Measurements from ENCODE around the gene OR51M1. TPM values are rescaled to one million over a fixed set of nuclear protein-coding genes. Genes with fewer than 3 reads are reported as not detected.

Gene OR51M1
- total RNA-seq, 2 donors from 2014 or later = not detected

DNA sequence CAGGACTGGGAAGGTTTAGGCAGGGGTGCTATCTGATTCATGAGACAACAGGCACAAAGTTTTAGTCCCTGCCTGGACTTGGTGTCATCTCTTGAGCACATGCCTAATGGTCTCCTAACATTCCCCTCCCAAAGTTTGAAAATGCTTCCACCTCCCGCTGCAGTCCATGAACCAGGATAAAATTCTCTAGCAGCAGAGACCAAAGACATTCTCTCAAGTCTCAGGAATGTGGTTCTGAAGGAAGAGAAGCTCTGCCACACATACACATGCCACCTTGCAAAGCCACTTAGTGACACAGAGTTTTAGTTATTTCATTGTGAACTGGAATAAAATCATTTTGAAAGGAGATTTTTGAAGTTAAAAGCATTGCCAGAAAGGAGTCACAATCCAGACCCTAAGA lies 16.8 kb upstream of the OR51M1 start:
- intact Hi-C loops (cut with DNase I) = no loop called here

DNA sequence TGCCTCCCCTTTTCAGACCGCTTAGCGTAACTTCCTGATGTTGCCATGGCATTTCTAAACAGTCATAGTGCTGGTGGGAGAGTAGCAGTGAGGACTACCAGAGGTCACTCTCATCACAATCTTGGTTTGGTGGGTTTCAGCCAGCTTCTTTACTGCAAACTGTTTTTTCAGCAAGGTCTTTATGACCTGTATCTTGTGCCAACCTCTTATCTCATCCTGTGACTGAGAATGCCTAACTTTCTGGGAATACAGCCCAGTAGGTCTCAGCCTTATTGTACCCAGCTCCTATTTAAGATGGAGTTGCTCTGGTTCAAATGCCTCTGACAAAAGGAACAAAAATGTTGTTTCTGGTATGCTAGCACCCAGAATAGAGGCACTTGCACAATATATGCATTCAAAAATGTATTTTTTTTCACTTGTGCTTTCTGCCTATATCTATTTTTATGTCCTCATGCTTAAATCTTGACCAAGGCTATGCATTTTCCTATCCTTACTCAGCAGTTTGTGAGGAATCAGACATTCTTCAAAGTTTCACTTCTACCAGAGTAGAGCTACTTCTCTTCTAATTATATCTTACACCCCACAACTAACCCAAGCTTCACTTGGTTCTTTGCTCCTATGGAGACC lies 16.1 kb upstream of the OR51M1 start:
- Histone ChIP-seq H3K4me3 (no peak overlapping the region), H3K4me1 (no peaks in the 10 kb centered on the region), H3K9me3 (no peaks in the 10 kb centered on the region), H3K36me3 (replicated peaks in 1 of 2; ENCODE audit: insufficient read depth in 1 of 2, low read depth in 2 of 2) (no peaks in the 10 kb centered on the region), H3K27ac (no peak overlapping the region), H3K27me3 (no peaks in the 10 kb centered on the region)
- DNase-seq = no peak
- no peak for ATAC-seq
- intact Hi-C loops (cut with DNase I) = no loop called here
- WGBS, 2 donors = 61 to 67% methylated on average over 2 of the region's 2 CpGs
- TF ChIP-seq, protein P1, sequence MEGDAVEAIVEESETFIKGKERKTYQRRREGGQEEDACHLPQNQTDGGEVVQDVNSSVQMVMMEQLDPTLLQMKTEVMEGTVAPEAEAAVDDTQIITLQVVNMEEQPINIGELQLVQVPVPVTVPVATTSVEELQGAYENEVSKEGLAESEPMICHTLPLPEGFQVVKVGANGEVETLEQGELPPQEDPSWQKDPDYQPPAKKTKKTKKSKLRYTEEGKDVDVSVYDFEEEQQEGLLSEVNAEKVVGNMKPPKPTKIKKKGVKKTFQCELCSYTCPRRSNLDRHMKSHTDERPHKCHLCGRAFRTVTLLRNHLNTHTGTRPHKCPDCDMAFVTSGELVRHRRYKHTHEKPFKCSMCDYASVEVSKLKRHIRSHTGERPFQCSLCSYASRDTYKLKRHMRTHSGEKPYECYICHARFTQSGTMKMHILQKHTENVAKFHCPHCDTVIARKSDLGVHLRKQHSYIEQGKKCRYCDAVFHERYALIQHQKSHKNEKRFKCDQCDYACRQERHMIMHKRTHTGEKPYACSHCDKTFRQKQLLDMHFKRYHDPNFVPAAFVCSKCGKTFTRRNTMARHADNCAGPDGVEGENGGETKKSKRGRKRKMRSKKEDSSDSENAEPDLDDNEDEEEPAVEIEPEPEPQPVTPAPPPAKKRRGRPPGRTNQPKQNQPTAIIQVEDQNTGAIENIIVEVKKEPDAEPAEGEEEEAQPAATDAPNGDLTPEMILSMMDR (IDR thresholded peaks at IDR 0.05) = no peak
- no peak for TF ChIP-seq POLR2A (IDR thresholded peaks at IDR 0.05)

More for the DNA sequence above, 16.8 kb upstream of the OR51M1 start:
- Histone ChIP-seq H3K9me3 (no peaks in the 10 kb centered on the region), H3K27ac (no peak overlapping the region), H3K27me3 (no peaks in the 10 kb centered on the region), H3K4me3 (no peak overlapping the region), H3K36me3 (replicated peaks in 1 of 2; ENCODE audit: insufficient read depth in 1 of 2, low read depth in 2 of 2) (no peaks in the 10 kb centered on the region), H3K4me1 (no peaks in the 10 kb centered on the region)
- no peak for DNase-seq
- WGBS, 2 donors = 67 to 73% methylated on average over 1 of the region's 1 CpG
- ATAC-seq = no peak
- TF ChIP-seq POLR2A (IDR thresholded peaks at IDR 0.05) = no peak
- TF ChIP-seq, protein P1 (IDR thresholded peaks at IDR 0.05) = no peak

DNA sequence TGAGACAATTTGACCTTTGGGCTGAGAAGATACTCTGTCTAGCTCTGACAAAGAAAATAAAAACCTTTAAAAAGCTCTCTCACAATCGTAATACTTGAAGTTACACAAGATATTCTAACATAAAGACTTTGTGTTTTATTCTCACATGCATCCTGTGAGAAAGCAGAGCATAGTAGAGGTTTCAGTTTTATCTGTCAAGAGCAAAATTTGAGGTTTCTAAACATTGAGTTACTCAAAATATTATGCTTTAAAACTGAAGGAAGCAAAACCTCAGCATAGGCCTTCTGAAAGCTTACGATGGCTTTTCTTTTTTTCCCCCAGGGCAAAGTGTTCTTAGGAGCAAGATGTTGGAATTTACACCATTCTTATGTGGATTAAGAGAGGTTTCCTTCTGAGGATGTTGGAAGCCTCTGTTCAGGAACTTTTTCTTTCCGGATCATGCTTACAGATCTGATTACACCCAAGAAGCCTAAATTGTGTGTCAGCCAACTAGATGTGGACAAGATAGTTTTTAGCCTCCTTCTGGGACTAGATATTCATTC lies 15.0 kb upstream of the OR51M1 start:
- no peak for ATAC-seq
- intact Hi-C loops (cut with DNase I) = no loop called here

DNA sequence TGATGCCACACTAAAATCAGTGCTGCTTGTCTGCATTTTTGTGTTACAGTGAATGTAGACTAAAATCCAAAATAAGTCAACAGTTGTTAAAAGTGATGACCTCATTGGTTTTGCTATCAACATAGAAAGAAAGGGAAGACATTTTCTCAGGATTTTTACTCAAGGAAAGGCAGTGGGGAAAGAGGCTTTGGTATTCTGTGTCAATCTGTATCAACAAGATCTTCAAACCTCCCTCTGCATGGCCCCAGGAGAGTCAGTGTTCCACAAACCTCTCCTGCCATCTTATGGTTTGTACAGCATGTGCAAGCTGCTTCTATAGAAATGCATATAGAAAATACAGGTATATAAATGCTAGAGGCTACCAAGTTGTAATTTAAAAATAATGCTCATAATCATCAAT lies 13.8 kb upstream of the OR51M1 start:
- H3K27me3 ChIP-seq = no peaks in the 10 kb centered on the region
- ATAC-seq = no peak
- no peak for TF ChIP-seq POLR2A (IDR thresholded peaks at IDR 0.05)
- TF ChIP-seq, protein P1 (IDR thresholded peaks at IDR 0.05) = no peak
- H3K4me1 ChIP-seq = no peaks in the 10 kb centered on the region
- intact Hi-C loops (cut with DNase I) = no loop called here
- H3K9me3 ChIP-seq = no peaks in the 10 kb centered on the region
- H3K36me3 ChIP-seq (replicated peaks in 1 of 2; ENCODE audit: insufficient read depth in 1 of 2, low read depth in 2 of 2) = no peaks in the 10 kb centered on the region
- DNase-seq = no peak
- H3K27ac ChIP-seq = no peak overlapping the region
- no peak overlapping the region for H3K4me3 ChIP-seq

More for the DNA sequence above, 15.0 kb upstream of the OR51M1 start:
- Histone ChIP-seq H3K27ac (no peak overlapping the region), H3K4me1 (no peaks in the 10 kb centered on the region), H3K9me3 (no peaks in the 10 kb centered on the region), H3K4me3 (no peak overlapping the region), H3K36me3 (replicated peaks in 1 of 2; ENCODE audit: insufficient read depth in 1 of 2, low read depth in 2 of 2) (no peaks in the 10 kb centered on the region), H3K27me3 (no peaks in the 10 kb centered on the region)
- no peak for DNase-seq
- 57 to 70% methylated on average over 3 of the region's 3 CpGs for WGBS, 2 donors
- TF ChIP-seq POLR2A (IDR thresholded peaks at IDR 0.05) = no peak
- TF ChIP-seq, protein P1 (IDR thresholded peaks at IDR 0.05) = no peak

Data from body of pancreas (tissue), 4 donors.